Heart right ventricle (tissue), 16 donors: ENCODE results near the gene TMPRSS9. TPM values are rescaled to one million over a fixed set of nuclear protein-coding genes. Genes with fewer than 3 reads are reported as not detected.

Source experiments
- ATAC-seq, 8 donors: fragments of 200-7000 bp; cut with Tn5 transposase; one replicate each; pipeline ENCODE4 v1.9.1; 2020; ENCODE audit warnings: mild to moderate bottlenecking in 8 of 8, moderate library complexity in 8 of 8, moderate number of reproducible peaks in 1 of 8
- DNase-seq, 2 donors: peaks; one replicate each; pipeline ENCODE4 v3.0.0-alpha.2; 2020
- H3K27ac ChIP-seq, 10 donors: fragments of 200-600 bp; sonication (generic) in 2 of 10; one replicate each; pipeline versions ENCODE4 v1.5.0 to v1.8.0; 2020 to 2022; ENCODE audit warnings: mild to moderate bottlenecking in 3 of 10
- H3K27me3 ChIP-seq, 7 donors: fragments of 200-600 bp; one replicate each; pipeline ENCODE4 v1.8.0; 2021 to 2022; ENCODE audit warnings: mild to moderate bottlenecking in 2 of 7
- H3K36me3 ChIP-seq, 9 donors: fragments of 200-600 bp; sonication (generic) in 1 of 9; one replicate each; pipeline versions ENCODE4 v1.5.0 to v1.8.0; 2020 to 2022; ENCODE audit warnings: mild to moderate bottlenecking in 2 of 9
- H3K4me1 ChIP-seq, 9 donors: fragments of 200-600 bp; sonication (generic) in 1 of 9; one replicate each; pipeline versions ENCODE4 v1.5.0 to v1.8.0; 2020 to 2022; ENCODE audit warnings: mild to moderate bottlenecking in 4 of 9
- H3K4me3 ChIP-seq, 10 donors: fragments of 200-600 bp; sonication (generic) in 2 of 10; one replicate each; pipeline versions ENCODE4 v1.5.0 to v1.8.0; 2020 to 2022; ENCODE audit warnings: mild to moderate bottlenecking in 7 of 10, moderate library complexity in 2 of 10
- H3K9me3 ChIP-seq, 11 donors: fragments of 200-600 bp in 10 of 11; sonication (generic) in 2 of 11; one replicate each; pipeline versions ENCODE4 v1.5.0 to v1.8.0; 2013 to 2022; ENCODE audit warnings: mild to moderate bottlenecking in 2 of 11, control low read depth in 1 of 11, moderate library complexity in 1 of 11
- CTCF ChIP-seq, 9 donors: fragments of 200-600 bp; sonication (generic) in 2 of 9; IDR thresholded peaks; one replicate each; pipeline versions ENCODE4 v1.5.0 to v1.8.0; 2021 to 2022; ENCODE audit warnings: antibody characterized with exemption in 9 of 9, mild to moderate bottlenecking in 5 of 9, moderate library complexity in 1 of 9
- WGBS, 2 donors: extraction: QIAGEN DNeasy Blood & Tissue Kit; methylation state at CpG; one replicate each; pipeline ENCODE4 v1.1.7; 2013; ENCODE audit warnings: inconsistent platforms in 1 of 2; 5-methylcytosine and 5-hydroxymethylcytosine counted together
- intact Hi-C, 10 donors: fragments of 100-400 bp; cut with DNase I; formaldehyde crosslinking; loops; one replicate each; pipeline versions ENCODE4 v1.11.1 to v1.14.2; 2022
- polyA plus RNA-seq, 2 donors: library from polyadenylated mRNA; stranded (reverse); fragments of 200-250 nt; gene quantifications; one replicate each; pipeline ENCODE4 v1.2.3, GENCODE V29; 2013
- total RNA-seq, 10 donors: library from RNA; stranded (reverse); fragmentation: NEBNext Ultra II Directional in 3 of 10; extraction: Animal tissue kit (Norgen Biotek cat#: 25700) in 3 of 10; gene quantifications; one replicate each; pipeline versions ENCODE4 v1.2.1 to v1.2.4, GENCODE V29; 2021 to 2023
- donor health status: Arrhythmogenic right ventricular cardiomyopathy.
- donor health status: ischemic (EF 13 %, LVEDD 7.1; RV severe dilation, severe dysfunction).
- donor health status: healthy with polysubstance abuse.
- donor health status: DM: no; HTN: yes; CAD: no.
- donor health status: DM: no; HTN: no; CAD: no.
- donor health status: ischemic (EF 25% LVEDD 6.9; RV normal size, moderate dysfunction).
- donor health status: ischemic (EF 25% LVEDD 5.7; RV mildly dilated, moderate dysfunction).
- donor health status: healthy.
- donor health status: DM: yes; HTN: yes; CAD: no.
- donor health status: Ischemic cardiomyopathy.
- donor health status: ischemic (EF 35%, LVEDD 5.7; RV mildly dilated, moderate dysfunction).
- donor health status: nonischemic (EF 11% LVEDD 7.7; RV severe dilation, severe dysfunction).
- donor health status: DM: yes; HTN: yes; CAD: no.
- donor health status: PGD.
- donor health status: ischemic (EF 29% LVEDD 5.4; RV normal size, mild dysfunction).
- donor health status: nonischemic (EF 23%, LVEDD 6.1; RV moderate dilation, normal function).

The TMPRSS9 gene
- total and polyA plus RNA-seq, 12 donors = 0.01 TPM; not detected in 11

- DNase-seq = no peak
Measured at GRCh38 chr19:2408247-2408646, 48.2 kb downstream of the TMPRSS9 start.

GRCh38 chr19:2409352-2409912 lies 49.4 kb downstream of the TMPRSS9 start:
- H3K4me1 ChIP-seq = no peaks in the 10 kb centered on the region
- no peak for TF ChIP-seq CTCF (IDR thresholded peaks at IDR 0.05)
- intact Hi-C loops = no loop called here
- H3K27me3 ChIP-seq = peaks cover 0 to 26% (median 6%) of the 10 kb centered on the region in 7 donors
- no peaks in the 10 kb centered on the region for H3K36me3 ChIP-seq
- H3K9me3 ChIP-seq = peaks cover 0 to 10% (median 0%) of the 10 kb centered on the region in 11 donors
- DNase-seq (no peak), ATAC-seq (no peak)
- 88 to 92% methylated on average over 7 of the region's 7 CpGs for WGBS, 2 donors
- H3K27ac ChIP-seq = no peak overlapping the region
- no peak overlapping the region for H3K4me3 ChIP-seq

More at GRCh38 chr19:2408247-2408646, 48.2 kb downstream of the TMPRSS9 start:
- no peak for ATAC-seq
- Histone ChIP-seq H3K36me3 (no peaks in the 10 kb centered on the region), H3K4me3 (no peak overlapping the region), H3K9me3 (peaks cover 0 to 15% (median 0%) of the 10 kb centered on the region in 11 donors), H3K4me1 (no peaks in the 10 kb centered on the region), H3K27me3 (peaks cover 0 to 26% (median 6%) of the 10 kb centered on the region in 7 donors), H3K27ac (no peak overlapping the region)
- no peak for TF ChIP-seq CTCF (IDR thresholded peaks at IDR 0.05)
- WGBS, 2 donors = 82 to 85% methylated on average over 25 of the region's 25 CpGs
- intact Hi-C loops = no loop called here

GRCh38 chr19:2410023-2410422 lies 50.0 kb downstream of the TMPRSS9 start:
- Histone ChIP-seq H3K4me1 (no peaks in the 10 kb centered on the region), H3K4me3 (no peak overlapping the region), H3K27me3 (peaks cover 0 to 26% (median 6%) of the 10 kb centered on the region in 7 donors), H3K27ac (no peak overlapping the region), H3K9me3 (peaks cover 0 to 8% (median 0%) of the 10 kb centered on the region in 11 donors), H3K36me3 (no peaks in the 10 kb centered on the region)
- TF ChIP-seq CTCF (IDR thresholded peaks at IDR 0.05) = no peak
- WGBS, 2 donors = 92 to 95% methylated on average over 7 of the region's 7 CpGs
- DNase-seq (no peak), ATAC-seq (no peak)
- intact Hi-C loops = no loop called here

GRCh38 chr19:2411709-2412108 lies 51.6 kb downstream of the TMPRSS9 start:
- no peak for TF ChIP-seq CTCF (IDR thresholded peaks at IDR 0.05)
- Histone ChIP-seq H3K27ac (no peak overlapping the region), H3K36me3 (peaks cover 0 to 5% (median 0%) of the 10 kb centered on the region in 9 donors), H3K4me3 (no peak overlapping the region), H3K4me1 (no peaks in the 10 kb centered on the region), H3K9me3 (peaks cover 0 to 12% (median 0%) of the 10 kb centered on the region in 11 donors), H3K27me3 (peaks cover 0 to 26% (median 6%) of the 10 kb centered on the region in 7 donors)
- intact Hi-C loops = no loop called here
- WGBS, 2 donors = 87 to 90% methylated on average over 8 of the region's 8 CpGs
- DNase-seq = no peak
- ATAC-seq = no peak
